Measurements from ENCODE around the gene DUSP7.

DUSP7 gene

DNA sequence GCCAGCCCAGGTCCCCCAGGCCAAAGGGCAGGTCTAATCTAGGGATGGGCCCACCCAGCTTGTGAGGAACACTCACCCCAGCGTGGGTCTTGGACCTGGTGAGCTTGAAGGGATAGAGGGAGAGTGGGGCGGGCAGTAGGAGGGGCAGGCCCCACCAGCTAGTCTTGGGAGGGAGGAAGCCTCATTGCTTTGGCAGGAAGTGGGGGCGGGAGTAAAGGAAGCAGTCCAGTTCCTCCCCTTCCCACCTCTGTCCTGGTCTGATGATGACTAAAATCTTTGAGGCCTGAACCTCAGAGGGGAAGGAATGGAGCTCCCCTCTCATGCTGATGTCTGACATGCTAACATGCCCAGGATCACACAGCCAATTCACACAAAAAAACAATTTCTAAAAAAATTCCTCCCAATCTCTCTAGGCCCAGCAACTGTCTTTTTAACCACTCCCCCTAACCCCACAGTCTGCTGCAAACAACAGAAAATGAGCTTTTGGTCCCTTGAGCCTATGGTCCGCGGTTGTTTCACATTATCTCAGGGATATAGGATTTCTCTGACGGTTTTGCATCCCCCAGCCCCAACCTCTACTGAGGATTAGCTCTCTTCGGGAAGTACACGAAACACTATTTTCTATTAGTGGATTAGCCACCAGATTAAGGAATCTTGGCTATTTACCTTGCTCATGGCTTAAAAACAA is 30.7 kb upstream of the DUSP7 start:
- in situ Hi-C loops (cut with MboI; ENCODE audit: low sequenced_read_pairs) = no loop called here

DNA sequence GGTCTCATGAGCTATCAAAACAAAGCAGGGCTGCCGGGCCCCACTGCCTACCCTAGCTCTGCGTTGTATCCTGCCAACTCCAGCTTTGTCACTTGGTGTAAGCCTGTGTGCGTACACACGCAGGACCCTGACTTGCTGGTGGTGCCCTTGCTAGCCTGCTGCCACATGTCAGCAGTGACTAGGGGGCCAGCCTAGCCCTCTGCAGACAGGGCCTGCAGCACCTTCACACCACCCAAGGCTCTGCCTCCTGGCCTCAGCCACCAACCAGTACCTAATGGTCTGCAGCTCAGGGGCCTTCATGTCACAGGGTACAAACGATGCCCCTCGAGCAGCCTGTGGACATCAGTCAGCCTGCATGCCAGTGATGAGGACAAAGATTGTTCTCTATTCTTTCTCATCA is 30.1 kb upstream of the DUSP7 start:
- in situ Hi-C loops (cut with MboI; ENCODE audit: low sequenced_read_pairs) = no loop called here

DNA sequence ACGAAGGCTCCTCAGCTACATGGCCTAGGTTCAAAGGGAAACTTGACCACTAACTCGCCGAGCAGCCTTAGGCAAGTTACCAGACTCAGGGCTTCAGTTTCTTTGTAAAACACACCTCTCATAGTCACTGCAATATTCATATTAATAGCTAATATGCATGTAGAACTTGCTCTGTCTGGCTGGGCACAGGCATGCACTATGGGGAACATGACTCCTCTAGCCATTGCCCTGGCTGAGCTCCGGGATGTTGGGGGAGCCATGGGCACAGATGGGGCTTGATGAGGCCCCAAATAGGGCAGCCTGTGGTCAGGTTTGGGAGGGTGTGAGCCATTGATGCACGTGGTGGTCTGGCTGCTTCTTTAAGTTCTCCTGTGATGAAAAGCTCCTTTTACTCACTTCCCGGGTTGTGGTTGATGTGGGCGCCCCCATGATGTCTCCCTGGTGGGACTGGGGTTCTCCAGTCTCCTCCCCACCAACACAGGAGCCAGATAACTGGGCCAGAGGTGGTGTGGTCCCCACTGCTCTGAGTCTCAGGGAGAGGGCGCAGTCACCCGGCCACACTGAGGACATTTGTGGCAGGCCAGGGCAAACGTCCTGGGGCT is 29.4 kb upstream of the DUSP7 start:
- in situ Hi-C loops (cut with MboI; ENCODE audit: low sequenced_read_pairs) = no loop called here

DNA sequence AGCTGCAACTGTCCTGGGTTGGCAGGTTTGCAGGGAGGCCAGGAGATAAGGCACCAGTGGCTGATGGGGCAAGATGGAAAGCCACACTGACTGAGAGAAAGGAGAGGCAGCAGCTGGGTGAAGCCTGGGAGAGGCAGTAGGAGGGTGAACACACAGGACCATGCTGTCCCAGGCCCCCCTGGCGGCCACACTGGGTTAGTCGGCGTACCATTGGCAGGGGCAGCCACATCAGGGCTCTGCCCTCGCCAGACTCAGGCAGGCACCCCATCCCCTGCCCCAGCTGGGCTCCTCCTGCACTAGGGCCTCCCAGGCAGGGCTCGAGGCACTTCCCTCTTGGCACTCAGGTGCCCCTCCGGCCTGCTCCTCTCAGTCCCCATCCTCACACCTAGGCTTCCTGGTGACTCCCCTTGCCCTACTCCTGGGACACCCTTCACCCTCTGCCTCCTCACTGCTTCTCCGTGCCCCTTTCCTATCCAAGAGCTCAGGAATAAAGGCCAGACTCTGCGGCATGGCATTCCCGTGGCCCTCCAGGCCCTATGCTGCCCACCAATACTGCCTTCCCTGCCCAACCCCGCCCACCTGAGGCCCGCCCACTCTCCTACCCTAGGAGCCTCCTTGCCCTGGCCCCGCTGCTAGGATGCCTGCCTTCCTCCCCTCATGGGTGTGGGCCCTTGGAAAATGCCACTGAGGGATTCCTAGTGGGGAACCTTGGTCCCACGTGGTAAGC is 28.7 kb upstream of the DUSP7 start:
- in situ Hi-C loops (cut with MboI; ENCODE audit: low sequenced_read_pairs) = no loop called here

DNA sequence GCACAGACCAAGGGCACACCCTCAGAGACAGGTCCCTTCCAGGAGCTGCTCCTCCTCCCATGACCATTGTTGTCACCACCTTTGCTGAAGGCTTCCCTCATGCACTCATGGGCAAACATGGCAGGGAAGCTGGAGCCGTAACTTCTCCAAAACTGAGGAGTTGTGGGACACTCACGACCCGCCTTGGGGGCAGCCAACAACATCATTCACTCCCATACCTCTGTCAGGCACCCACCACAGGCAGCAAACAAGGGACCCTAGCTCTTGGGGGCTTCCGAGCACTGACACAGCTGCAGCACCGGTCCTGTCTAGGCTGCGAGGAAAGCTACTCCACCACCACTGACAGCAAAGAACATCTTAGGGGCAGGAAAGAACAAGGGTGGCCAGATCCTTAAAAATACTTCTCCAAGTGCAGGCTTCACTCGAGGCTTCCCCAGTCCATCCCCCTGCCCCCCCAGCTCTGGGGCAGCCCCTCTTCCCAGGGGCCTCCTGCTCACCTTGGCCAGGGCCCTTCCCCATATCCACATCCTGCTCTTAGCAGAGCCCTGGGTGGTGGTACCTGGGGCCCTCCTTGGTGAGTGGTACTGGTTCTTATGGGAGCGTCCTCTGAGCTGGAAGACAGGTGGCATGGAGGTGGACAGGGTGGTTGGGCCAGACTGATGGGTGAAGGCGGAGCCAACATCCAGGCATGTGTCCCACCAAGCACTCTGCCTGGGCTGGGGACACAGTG is 28.0 kb upstream of the DUSP7 start:
- in situ Hi-C loops (cut with MboI; ENCODE audit: low sequenced_read_pairs) = no loop called here

DNA sequence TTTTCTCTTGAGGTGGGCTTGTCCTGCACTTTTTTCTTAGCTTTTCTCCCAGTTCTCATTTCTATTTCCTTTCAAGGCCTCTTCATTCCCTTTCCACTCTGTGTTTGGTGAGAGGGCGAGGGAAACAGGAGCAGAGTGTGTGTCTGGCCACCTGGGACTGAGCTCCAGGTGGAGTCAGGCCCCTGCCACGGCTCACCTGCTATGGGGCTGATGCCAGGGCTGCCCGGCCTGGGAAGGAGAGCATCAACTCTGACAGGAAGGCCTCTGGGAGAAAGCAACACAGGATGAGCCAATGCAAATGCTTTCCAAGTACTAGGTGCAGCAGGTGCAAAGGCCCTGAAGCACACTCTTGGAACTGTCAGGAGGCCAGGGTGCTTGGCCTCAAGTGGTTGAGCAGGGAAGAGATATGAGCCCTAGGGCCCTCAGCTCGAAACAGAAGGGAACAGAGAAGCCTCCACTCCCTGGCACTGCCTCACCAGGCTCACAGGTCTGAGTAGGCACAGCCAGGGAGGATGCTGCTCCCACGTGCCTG is 27.3 kb upstream of the DUSP7 start:
- in situ Hi-C loops (cut with MboI; ENCODE audit: low sequenced_read_pairs) = no loop called here

DNA sequence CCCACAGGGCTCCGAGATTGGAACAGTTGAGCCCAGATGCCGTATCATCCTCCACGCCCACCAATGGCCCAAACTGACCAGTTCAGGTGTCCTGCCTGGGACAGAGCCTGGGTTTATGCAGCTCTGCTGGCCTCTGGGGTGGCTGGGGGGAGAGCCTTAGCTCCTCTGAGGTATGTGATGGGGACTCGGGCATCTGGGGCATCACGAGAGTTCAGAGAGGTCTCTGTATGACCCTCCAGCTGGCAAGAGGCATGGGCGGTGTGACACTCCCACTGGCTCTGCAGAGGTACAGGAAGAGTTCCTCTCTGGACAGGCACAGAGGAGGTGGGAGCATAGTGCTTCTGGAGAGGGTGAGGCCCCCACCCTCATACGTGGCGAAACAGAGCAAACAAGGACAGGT is 26.6 kb upstream of the DUSP7 start:
- in situ Hi-C loops (cut with MboI; ENCODE audit: low sequenced_read_pairs) = no loop called here

DNA sequence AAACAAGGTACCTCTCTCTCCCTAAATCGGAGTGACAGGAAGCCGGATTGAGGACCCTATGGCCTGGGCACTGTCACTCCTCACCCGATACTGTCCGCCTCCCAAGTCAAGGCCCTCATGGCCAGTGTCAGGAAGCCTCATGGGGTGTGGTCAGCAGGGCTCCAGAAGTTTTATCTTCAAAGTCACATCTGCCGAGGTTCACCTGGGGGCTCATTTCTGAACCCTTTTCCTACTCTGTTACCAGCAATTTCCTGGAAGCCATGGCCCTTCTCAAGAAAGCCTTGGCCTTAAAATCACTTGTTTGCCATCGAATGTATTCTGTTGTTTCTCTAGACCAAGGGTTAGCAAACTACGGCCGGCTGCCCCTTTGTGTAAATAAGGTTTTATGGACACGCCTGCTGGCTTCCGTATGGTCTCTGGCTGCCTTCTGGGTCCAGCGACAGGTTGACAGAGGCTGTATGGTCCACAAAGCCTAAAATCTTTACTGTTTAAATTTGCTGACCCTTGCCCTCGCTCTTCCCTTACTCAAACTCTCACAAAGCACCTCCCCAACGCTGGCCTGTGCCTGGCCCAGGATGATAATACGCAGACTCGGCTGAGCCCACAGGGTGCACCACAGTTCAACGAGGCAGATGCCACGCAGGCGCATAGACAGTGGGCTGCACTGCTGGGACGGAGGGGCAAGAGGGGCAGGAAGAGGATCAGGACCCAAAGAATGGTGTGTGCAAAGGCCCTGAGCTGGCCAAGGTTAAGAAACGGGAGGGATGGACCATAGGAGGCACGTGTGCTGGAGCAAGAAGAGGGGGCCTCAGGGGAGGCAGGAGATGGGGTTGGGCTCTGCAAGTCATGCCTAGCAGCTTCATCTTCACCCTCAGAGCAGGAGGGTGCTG is 24.7 kb upstream of the DUSP7 start:
- in situ Hi-C loops (cut with MboI; ENCODE audit: low sequenced_read_pairs) = no loop called here

DNA sequence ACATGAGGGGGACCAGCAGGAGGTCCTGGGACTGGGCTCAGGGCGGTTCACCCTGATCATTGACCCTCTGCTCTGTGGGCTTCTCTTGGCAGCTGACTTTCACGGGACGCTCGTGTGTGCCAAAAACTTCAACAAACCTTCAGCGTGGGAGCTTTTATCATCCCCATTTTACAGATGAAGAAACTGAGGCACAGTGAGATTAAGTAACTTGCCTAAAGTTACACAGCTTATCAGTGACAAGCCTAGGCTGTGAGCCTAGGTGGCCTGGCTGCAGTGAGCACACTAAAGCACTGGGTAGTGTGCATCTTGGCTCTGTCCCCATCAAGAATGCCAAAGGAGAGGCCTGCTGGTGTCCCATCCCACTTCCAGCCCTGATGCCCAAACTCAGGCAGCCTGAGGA is 23.6 kb upstream of the DUSP7 start:
- in situ Hi-C loops (cut with MboI; ENCODE audit: low sequenced_read_pairs) = no loop called here

DNA sequence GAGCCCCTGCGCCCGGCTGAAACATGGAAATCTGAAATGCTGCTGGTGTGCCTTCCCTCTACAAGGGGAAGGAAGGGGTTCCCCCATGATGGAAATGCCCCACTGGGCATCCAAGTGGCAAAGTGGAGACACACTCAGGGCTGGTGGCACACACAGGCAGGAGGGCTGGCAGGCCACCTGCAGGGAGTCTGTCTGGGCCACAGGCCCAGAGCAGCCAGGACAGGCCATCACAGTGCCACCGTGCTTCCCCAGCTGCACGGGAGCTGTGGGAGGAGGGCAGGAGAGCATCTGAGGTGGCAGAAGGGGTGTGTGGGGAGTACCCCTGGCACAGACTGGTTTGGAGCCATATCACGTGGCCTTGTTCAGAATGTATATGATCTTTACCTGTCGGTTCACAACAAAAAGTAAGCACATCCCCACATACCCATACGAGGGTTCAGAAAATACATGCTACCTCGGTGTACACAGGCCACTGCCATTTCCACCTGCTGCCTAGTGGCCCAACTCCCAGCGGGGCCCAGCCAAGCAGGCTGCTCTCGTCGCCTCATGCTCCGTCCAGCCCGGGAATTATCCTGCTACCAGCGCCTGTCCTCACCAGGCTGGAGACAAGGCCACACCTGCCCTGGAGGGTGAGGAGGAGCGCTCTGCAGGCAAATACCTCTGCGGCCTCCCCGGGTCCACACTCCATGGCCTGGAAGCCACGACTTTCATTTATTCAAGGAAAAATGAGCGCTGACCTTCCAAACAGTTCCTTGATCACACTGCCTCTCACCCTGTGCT is 22.6 kb upstream of the DUSP7 start:
- in situ Hi-C loops (cut with MboI; ENCODE audit: low sequenced_read_pairs) = no loop called here

DNA sequence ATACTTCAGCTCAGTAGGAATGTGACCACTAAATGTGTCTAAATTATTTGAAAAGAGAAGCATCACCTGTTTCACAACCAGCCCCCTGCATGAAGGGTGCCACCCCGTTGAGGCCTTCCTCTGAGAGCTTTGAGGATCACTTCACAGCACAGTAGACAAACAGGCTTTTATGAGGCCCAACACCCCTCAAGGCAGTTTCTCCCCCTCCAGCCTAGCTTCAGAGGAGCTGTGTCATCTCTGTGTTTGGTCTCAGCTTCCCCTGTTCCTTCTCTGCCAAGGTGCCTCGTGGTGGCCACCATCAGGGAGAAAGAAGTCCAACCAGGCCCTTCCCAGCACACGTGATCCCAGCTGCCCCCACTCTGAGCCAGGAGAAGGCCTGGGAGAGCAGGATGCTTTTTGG is 21.6 kb upstream of the DUSP7 start:
- in situ Hi-C loops (cut with MboI; ENCODE audit: low sequenced_read_pairs) = no loop called here

DNA sequence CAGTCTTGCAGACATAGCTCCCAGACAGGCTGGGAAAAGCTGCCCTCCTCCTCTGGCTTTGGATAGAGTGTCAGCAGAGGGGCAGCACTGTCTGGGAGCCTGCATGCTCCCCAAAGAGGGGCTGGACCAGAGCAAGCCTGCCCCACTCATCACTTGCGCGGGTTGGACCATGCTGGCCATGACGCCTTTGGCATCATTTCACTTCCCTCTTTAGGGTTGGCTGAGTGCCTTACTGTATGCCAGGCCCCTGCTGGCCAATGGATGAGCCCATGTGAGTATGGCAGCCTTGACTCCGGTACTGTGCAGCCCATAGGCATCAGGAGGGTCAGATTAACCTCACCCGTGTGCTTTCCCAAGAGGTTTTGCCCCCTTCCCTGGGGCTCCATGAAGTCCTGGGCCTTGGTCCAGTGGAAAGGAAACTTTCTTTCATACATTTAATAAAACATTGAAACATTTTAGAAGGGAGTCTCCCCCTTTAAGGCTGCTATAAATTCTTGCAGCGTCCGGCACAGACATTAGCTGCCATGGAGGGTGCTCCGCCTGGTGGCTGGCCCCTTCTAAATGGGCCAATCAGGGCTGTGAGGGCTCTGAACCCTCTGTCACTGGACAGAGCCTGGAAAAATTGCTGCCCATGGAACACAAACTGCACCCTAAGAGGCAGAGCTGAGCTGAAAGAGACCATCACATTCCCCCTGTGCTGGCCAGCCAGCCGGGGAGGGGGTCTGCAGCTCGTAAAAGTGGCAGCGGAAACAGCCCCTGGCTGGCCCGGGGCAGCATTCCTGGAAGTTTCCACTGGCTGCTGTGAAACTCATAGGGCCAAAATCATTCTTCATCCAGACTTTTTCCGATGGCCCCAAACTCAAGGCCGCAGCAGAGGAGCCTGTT is 20.8 kb upstream of the DUSP7 start:
- in situ Hi-C loops (cut with MboI; ENCODE audit: low sequenced_read_pairs) = no loop called here

DNA sequence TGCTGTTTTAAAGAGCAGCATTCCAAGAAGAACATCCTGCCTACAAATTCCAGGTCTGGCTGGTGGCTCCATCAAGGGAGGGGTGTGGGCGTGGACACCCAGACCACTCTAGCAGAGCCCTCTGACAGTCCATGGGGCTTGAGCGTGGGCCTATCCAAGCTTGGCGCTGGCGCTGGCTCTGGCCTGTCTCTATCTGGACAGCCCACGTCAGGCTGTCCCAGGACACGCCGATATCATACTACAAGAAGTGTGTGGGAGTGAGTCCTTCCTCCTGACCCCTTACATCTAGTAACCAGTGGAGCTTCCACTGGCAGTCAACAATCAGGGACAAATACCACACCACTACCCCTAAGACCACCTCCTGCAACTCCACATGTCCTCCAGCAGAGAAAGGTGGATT is 17.1 kb upstream of the DUSP7 start:
- in situ Hi-C loops (cut with MboI; ENCODE audit: low sequenced_read_pairs) = no loop called here

DNA sequence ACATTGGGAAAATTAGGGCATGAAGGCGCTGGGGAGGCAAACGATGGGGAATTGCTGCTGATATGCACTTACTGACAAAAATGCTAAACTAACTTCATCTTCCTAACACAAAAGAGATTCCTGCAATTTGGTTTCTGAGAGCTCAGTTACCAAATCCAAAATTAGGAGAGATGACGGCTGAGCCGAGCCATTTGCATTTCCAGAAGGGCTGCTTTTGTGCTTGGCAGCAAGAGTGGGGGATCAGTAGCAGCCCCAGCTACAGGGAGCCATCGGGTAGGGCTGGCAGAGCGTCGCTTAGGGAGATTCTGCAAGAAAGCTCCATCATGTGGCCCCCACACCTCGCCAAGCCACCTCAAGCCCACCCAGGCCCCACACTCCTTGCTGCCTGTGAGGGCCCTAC is 16.1 kb upstream of the DUSP7 start:
- in situ Hi-C loops (cut with MboI; ENCODE audit: low sequenced_read_pairs) = no loop called here

DNA sequence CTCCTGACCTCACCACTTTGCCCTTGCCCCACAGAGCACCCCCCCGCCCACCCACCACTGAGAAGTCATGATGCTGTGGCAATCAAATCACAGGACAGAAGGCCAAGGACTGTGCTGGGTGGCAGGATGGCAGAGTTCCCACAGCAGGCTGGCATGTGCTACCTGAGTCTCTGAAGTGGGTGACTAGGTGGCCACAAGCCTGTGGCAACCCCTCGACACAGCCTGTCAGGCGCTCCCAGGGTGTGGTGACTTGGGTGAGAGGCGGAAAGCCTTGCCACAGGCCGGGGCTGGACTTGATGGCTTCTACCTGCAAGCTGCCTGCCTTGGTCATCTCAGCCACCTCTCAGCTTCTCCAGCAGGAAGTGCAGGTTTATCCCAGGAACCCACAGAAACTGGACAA is 15.6 kb upstream of the DUSP7 start:
- in situ Hi-C loops (cut with MboI; ENCODE audit: low sequenced_read_pairs) = no loop called here

DNA sequence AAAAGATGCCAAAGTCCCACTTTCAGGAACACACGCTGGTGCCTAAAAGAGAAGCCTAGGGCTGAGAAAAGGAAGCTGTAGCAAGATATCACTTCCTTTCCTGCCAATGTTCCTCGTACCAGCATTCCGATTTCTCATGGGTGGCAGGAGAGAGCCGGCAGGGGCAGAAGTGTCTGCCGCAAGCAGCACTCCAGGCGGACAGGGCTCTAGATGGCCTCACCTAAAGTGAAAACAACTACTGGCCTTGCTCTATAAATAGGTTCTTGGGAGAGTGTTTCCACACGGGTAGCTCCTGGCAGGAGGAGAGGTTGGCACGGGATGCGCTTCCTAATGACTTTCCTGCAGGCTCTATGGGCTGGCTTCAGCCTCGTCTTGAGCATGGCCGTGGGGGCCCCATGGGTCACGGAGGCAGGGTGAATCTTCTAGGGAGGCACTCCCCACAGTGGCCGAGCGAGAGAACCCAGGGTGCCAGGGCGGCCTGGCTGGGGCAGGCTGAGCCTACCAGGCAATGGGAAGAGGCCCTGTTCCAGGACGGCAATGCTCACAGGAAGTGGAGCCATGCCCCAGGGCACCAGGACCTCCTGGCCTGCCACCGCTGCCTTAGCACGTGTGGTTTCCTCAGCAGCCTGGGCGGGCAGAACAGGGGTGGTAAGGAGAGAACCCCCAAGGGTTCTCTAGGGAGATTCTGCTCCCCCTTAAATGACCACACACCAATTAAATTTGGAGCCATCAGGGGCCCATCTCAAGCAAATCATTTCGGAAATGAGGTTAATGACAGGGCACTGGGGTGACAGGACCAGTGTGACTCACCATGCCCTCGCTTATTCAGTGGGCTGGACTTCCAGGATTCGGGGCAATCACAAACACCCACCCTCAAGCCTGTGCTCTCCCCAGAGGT is 14.6 kb upstream of the DUSP7 start:
- in situ Hi-C loops (cut with MboI; ENCODE audit: low sequenced_read_pairs) = no loop called here

DNA sequence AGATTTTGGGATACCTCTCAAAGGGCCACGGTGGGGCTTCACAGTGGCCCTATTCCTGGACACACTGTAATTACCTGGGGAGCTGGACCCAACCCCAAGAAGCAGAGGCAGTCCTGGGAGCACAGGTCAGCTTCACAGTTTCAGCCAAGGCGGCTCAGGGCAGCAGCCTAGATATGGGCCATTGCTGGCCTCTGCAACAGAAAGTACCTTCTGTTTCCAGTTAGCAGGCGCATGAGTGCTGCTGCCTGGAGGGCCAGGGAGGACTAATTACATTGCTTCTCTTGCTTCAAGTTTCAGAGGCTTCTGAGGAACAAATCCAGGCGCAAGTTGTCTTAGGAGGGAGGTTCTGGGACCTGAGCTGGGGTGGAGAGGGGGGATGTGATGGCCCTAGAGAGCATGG is 13.5 kb upstream of the DUSP7 start:
- in situ Hi-C loops (cut with MboI; ENCODE audit: low sequenced_read_pairs) = no loop called here

DNA sequence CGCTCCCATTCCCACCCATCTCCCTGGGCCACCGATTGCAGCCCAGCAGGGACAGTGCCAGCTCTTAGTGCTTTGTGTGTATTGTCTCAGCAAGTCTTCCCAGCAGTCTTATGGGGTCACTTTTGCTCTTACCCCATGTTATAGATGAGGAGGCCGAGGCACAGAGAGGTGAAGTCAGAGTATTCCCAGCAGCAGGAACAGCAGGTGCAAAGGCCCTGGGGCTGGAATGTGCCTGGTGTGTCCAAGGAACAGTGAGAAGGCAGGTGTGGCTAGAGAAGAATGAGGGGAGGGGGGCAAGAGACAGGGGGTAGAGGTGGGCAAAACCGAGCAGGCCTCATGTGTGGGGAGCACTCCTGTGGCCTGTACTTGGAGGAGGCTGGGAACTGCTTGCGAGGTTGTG is 12.8 kb upstream of the DUSP7 start:
- in situ Hi-C loops (cut with MboI; ENCODE audit: low sequenced_read_pairs) = no loop called here

Measured in HL-60/S4 treated with phorbol 12-myristate 13-acetate at 8.2 ng/mL for 4 days and 3 days (cell line).